Ovary (tissue), 9 donors: ENCODE data around the gene TBX2. TPM values are rescaled to one million over a fixed set of nuclear protein-coding genes. Genes with fewer than 3 reads are reported as not detected.

Experiments used
- DNase-seq, 5 donors: peaks; one replicate each; pipeline ENCODE4 v3.0.0-alpha.2; 2019 to 2020
- H3K27ac ChIP-seq, 2 donors: fragments of 200-600 bp; one replicate each; pipeline versions ENCODE4 v1.5.1 to v1.8.0; 2019 to 2022
- H3K27me3 ChIP-seq: fragments of 200-600 bp; one replicate; pipeline ENCODE4 v1.8.0; 2022
- H3K36me3 ChIP-seq: fragments of 200-600 bp; sonication (generic); one replicate; pipeline ENCODE4 v1.5.1; 2019
- H3K4me1 ChIP-seq: one replicate; pipeline ENCODE4 v1.8.1; 2013; ENCODE audit warnings: mild to moderate bottlenecking, moderate library complexity; ENCODE audit not compliant: insufficient read depth
- H3K4me3 ChIP-seq: fragments of 200-600 bp; sonication (generic); one replicate; pipeline ENCODE4 v1.5.1; 2017
- H3K9me3 ChIP-seq, 2 donors: fragments of 200-600 bp in 1 of 2; sonication (generic) in 1 of 2; one replicate each; pipeline versions ENCODE4 v1.5.1 to v1.8.1; 2013 to 2019; ENCODE audit warnings: mild to moderate bottlenecking in 1 of 2, moderate library complexity in 1 of 2
- EP300 ChIP-seq: sonication (generic); formaldehyde crosslinking; IDR thresholded peaks from one replicate; pipeline ENCODE4 v1.6.1; 2017; ENCODE audit warnings: antibody characterized with exemption
- POLR2A ChIP-seq: fragments of 450-650 bp; IDR thresholded peaks from one replicate; pipeline ENCODE4 v1.6.1; 2017; ENCODE audit warnings: antibody characterized with exemption, mild to moderate bottlenecking, moderate library complexity
- WGBS, 3 donors: extraction: QIAGEN DNeasy Blood & Tissue Kit in 1 of 3; methylation state at CpG; one replicate each; pipeline versions ENCODE4 v1.1.5 to v1.1.7; 2013 to 2017; 5-methylcytosine and 5-hydroxymethylcytosine counted together
- intact Hi-C, 4 donors: fragments of 100-400 bp; cut with DNase I; formaldehyde crosslinking; loops; one replicate each; pipeline versions ENCODE4 v1.11.0 to v1.15.1; 2022 to 2023
- polyA plus RNA-seq, 2 donors: library from polyadenylated mRNA; stranded (reverse); fragments of 200-250 nt in 1 of 2; fragments of 350-450 nt in 1 of 2; fragmentation: Illumina TruSeq in 1 of 2; extraction: RNeasy Lipid Tissue Mini Kit (QIAGEN cat#74804) in 1 of 2; gene quantifications; one replicate each; pipeline ENCODE4 v1.2.3, GENCODE V29; 2013 to 2014
- total RNA-seq, 7 donors: library from RNA; depleted of rRNA in 2 of 7; stranded (reverse); fragments of >200 nt in 2 of 7; fragmentation: NEBNext Ultra II Directional in 3 of 7; extraction: Animal tissue kit (Norgen Biotek cat#: 25700) in 3 of 7; gene quantifications; one replicate each; pipeline versions ENCODE4 v1.1.0 to v1.2.4, GENCODE V29; 2016 to 2023
- TF ChIP-seq, protein P1 (sequence below), 3 donors: fragments of 450-650 bp in 2 of 3; fragments of 200-600 bp in 1 of 3; IDR thresholded peaks; one replicate each; pipeline versions ENCODE4 v1.5.1 to v1.8.0; 2016 to 2022; ENCODE audit warnings: antibody characterized with exemption in 3 of 3, mild to moderate bottlenecking in 1 of 3
- donor health status: DM: no; HTN: no; CAD: no; lungs with moderate emphysema.
- donor health status: DM: no; HTN: no; CAD: no.
- donor health status: Bipolar disorder and iron deficiency.
- donor health status: DM: yes; HTN: yes; CAD: no.
- donor health status: DM: no; HTN: no; CAD: no.
- donor health status: DM: yes; HTN: yes; CAD: no.

The TBX2 gene
- total and polyA plus RNA-seq, 9 donors = 4.8 to 22.2 (median 16.0) TPM

DNA sequence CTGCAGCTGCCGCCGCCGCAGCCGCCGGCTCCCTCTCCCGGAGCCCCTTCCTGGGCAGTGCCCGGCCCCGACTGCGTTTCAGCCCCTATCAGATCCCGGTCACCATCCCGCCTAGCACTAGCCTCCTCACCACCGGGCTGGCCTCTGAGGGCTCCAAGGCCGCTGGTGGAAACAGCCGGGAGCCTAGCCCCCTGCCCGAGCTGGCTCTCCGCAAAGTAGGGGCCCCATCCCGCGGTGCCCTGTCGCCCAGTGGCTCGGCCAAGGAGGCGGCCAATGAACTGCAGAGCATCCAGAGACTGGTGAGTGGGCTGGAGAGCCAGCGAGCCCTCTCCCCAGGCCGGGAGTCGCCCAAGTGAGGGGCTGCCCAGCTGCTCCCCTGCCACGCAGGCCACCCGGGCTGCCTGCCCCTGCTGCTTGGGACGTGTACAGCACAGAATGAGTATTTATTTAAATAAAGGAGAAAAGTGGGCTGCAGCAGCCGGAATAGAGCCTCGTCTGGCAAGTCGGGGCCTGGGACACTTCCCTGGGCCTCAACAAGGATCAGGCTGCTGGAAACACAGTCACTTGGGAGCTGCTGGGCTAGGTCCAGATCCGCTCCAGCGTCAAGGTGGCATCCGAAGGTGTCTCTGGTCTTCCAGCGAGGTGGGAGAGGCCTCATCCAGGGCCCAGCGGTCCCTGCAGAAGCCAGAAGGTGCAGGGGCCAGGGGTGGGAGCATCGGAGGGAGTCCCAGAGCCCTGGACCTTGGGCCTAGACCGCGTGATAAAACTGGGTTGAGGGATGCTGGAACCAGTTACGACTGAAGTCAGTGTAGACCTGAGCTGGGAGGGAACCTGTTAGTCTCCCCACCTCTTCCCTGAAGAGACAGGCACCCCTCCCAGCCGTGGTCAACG, 8.8 kb downstream of the TBX2 start:
- Histone ChIP-seq H3K4me3 (no peak overlapping the region), H3K27ac (no peak overlapping the region), H3K4me1 (peaks cover 5% of the 10 kb centered on the region), H3K36me3 (no peaks in the 10 kb centered on the region), H3K27me3 (no peaks in the 10 kb centered on the region), H3K9me3 (no peaks in the 10 kb centered on the region)
- TF ChIP-seq POLR2A = no peak
- TF ChIP-seq, protein P1, sequence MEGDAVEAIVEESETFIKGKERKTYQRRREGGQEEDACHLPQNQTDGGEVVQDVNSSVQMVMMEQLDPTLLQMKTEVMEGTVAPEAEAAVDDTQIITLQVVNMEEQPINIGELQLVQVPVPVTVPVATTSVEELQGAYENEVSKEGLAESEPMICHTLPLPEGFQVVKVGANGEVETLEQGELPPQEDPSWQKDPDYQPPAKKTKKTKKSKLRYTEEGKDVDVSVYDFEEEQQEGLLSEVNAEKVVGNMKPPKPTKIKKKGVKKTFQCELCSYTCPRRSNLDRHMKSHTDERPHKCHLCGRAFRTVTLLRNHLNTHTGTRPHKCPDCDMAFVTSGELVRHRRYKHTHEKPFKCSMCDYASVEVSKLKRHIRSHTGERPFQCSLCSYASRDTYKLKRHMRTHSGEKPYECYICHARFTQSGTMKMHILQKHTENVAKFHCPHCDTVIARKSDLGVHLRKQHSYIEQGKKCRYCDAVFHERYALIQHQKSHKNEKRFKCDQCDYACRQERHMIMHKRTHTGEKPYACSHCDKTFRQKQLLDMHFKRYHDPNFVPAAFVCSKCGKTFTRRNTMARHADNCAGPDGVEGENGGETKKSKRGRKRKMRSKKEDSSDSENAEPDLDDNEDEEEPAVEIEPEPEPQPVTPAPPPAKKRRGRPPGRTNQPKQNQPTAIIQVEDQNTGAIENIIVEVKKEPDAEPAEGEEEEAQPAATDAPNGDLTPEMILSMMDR (IDR thresholded peaks at IDR 0.05) = no peak
- no peak for TF ChIP-seq EP300
- peak in 3 of 5 donors; percentile 28 to 36 (median 32) for DNase-seq
- WGBS, 3 donors = 74 to 81% (median 75%) methylated on average over 41 of the region's 41 CpGs
- intact Hi-C loops = loop anchor here in 3 of 4 donors (10.0 kb wide), 2 partner anchors 404 to 684 kb away; no protein-coding TSS in a partner anchor

DNA sequence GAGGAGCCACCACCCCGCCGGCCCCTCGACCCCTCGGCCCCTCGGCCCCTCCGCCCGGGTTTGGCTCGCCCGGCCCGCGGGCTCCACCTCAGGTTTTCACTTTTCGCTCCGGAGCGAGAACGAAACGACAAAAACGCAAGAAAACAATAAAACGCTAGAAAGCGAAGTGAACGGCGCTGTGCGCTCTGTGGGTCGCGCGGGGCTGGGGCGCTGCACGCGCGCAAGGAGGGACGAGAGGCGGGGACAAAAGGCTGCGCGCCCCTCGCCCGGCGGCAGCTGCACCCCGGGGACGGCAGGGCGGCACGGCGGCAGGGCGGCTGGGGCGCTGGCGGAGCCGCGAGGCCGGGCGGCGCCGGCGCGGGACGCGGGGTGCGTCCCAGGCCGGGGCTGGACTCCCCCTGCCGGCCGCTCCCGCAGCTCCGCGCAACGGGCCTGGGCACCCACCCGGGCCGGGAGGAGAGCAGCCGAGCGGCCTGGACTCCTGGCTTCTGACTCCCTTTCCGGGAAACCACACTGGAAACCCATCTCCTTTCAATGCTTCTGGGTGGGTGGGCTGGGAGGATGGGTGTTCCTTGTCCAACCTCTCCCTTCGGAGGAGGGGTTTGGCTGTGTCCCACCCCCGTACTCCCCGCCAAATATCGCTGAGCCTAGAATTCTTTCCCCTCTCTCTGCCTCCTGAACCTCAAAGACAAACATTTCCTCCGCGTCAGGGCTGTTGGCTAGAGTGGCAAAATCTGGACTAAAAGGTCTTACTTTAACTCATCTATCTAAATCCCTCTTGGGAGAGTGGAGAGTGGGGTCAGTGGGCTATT, 9.9 kb downstream of the TBX2 start:
- no peaks in the 10 kb centered on the region for H3K27me3 ChIP-seq

DNA sequence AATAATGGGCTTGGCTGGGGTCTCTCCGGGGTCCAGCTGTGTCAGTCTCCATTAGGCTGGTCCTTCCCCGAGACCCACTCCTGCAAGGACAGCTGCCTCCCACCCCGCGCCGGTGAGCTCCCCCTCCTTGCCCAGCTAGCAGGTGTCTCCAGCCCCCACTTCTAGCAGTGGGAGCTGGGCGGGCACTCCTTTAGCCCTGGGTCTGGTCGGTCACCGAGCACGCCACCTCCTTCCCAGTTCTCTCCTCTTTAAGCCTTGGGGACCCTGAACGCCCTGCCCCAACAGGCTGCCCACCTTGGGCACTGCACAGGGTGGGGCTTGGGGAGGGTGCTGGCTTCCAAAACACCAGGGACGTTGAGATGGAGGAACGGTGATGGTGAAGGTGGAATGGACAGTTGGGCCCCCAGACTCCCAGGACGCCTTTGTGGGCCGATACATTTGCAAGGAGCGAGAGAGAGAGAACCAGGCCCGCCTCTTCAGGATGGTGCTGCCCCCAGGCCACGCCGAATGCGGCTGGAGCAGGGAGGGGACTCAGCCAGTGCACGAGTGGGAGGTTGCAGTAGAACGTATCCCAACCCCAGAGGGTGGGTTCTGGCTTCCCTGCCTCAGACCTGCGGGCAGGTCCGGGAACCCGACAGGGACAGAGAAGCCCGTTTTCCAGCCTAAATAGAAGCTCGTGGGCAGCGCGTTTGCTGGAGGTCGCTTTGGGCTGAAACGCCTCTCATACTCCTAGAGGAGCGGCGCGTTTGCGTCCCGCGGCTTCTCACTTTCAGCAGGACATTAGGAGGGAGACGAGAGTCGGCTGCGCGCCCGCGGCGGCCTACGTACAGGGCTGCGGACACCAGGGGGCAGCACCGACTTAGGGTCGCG, 10.7 kb downstream of the TBX2 start:
- H3K4me1 ChIP-seq = peaks cover 5% of the 10 kb centered on the region
- no peaks in the 10 kb centered on the region for H3K36me3 ChIP-seq
- peak; percentile 81 to 88 (median 83) for DNase-seq

More for the DNA sequence above, 9.9 kb downstream of the TBX2 start:
- TF ChIP-seq POLR2A (no peak), EP300 (no peak)
- TF ChIP-seq, protein P1 (IDR thresholded peaks at IDR 0.05) = peak in 2 of 3 donors; percentile 38 to 41
- H3K36me3 ChIP-seq = no peaks in the 10 kb centered on the region
- no peaks in the 10 kb centered on the region for H3K9me3 ChIP-seq
- 1% methylated on average over 73 of the region's 73 CpGs for WGBS, 3 donors
- intact Hi-C loops = loop anchor here (5.0 to 10.0 kb wide), 8 partner anchors 145 to 685 kb away; partner anchors contain the start of genes MED13 (in 2 of the 4) and INTS2 (in 1 of the 4)
- peak; percentile 57 to 83 (median 75) for DNase-seq
- H3K27ac ChIP-seq = peak overlapping the region; percentile 36 to 56
- peaks cover 5% of the 10 kb centered on the region for H3K4me1 ChIP-seq
- H3K4me3 ChIP-seq = peak overlapping the region; percentile 47

More for the DNA sequence above, 10.7 kb downstream of the TBX2 start:
- peak overlapping the region; percentile 31 to 36 for H3K27ac ChIP-seq
- intact Hi-C loops = loop anchor here in 3 of 4 donors (5.0 to 10.0 kb wide), 6 partner anchors 144 to 657 kb away; partner anchors contain the start of genes MED13 (in 2 of the 3) and INTS2 (in 1 of the 3)
- no peaks in the 10 kb centered on the region for H3K27me3 ChIP-seq
- no peaks in the 10 kb centered on the region for H3K9me3 ChIP-seq
- 16 to 20% (median 16%) methylated on average over 44 to 48 of the region's 48 CpGs for WGBS, 3 donors
- TF ChIP-seq EP300 (no peak), POLR2A (no peak)
- TF ChIP-seq, protein P1 (IDR thresholded peaks at IDR 0.05) = peak in 1 of 3 donors; percentile 25
- H3K4me3 ChIP-seq = peak overlapping the region; percentile 61
